Stomach (tissue), 9 donors: ENCODE results near the gene SIGLEC14. TPM values are rescaled to one million over a fixed set of nuclear protein-coding genes. Genes with fewer than 3 reads are reported as not detected.

Experiments
- DNase-seq, 2 donors: peaks; one replicate each; pipeline versions ENCODE4 v3.0.0 to v3.0.0-alpha.2; 2013 to 2019
- H3K27ac ChIP-seq, 5 donors: fragments of 200-600 bp in 4 of 5; sonication (generic) in 4 of 5; one replicate each; pipeline ENCODE4 v1.5.1; 2013 to 2019; ENCODE audit warnings: mild to moderate bottlenecking in 1 of 5, moderate library complexity in 1 of 5
- H3K27me3 ChIP-seq, 3 donors: fragments of 200-600 bp; sonication (generic); one replicate each; pipeline ENCODE4 v1.5.1; 2017 to 2019; ENCODE audit warnings: mixed run types in 1 of 3
- H3K36me3 ChIP-seq, 4 donors: fragments of 200-600 bp; sonication (generic); 1 replicate in 3 of 4; 2 replicates in 1 of 4; pipeline ENCODE4 v1.5.1; 2016 to 2019
- H3K4me1 ChIP-seq, 4 donors: fragments of 200-600 bp; sonication (generic); one replicate each; pipeline ENCODE4 v1.5.1; 2016 to 2019
- H3K4me3 ChIP-seq, 4 donors: fragments of 200-600 bp; sonication (generic) in 3 of 4; one replicate each; pipeline ENCODE4 v1.5.1; 2016 to 2019; ENCODE audit warnings: mild to moderate bottlenecking in 1 of 4
- H3K9me3 ChIP-seq, 4 donors: fragments of 200-600 bp; sonication (generic); one replicate each; pipeline ENCODE4 v1.5.1; 2016 to 2019
- CTCF ChIP-seq, 7 experiments: fragments of 450-650 bp in 4 of 7; fragments of 200-600 bp in 3 of 7; sonication (generic) in 3 of 7; IDR thresholded peaks; one replicate each; pipeline ENCODE4 v1.5.1; 2016 to 2019; ENCODE audit warnings: antibody characterized with exemption in 7 of 7, control low read depth in 2 of 7, mild to moderate bottlenecking in 1 of 7
- EP300 ChIP-seq: sonication (generic); formaldehyde crosslinking; IDR thresholded peaks from one replicate; pipeline ENCODE4 v1.6.1; 2017; ENCODE audit warnings: antibody characterized with exemption
- POLR2A ChIP-seq, 4 donors: fragments of 450-650 bp; IDR thresholded peaks; one replicate each; pipeline ENCODE4 v1.6.1; 2016; ENCODE audit warnings: antibody characterized with exemption in 4 of 4, control low read depth in 2 of 4, mild to moderate bottlenecking in 1 of 4, moderate library complexity in 1 of 4
- POLR2AphosphoS5 ChIP-seq, 3 donors: sonication (generic); formaldehyde crosslinking; IDR thresholded peaks; one replicate each; pipeline ENCODE4 v1.6.1; 2016; ENCODE audit warnings: antibody characterized with exemption in 3 of 3
- whole genome bisulfite sequencing, 5 donors: extraction: QIAGEN DNeasy Blood & Tissue Kit in 3 of 5; methylation state at CpG; one replicate each; pipeline versions ENCODE4 v1.1.5 to v1.1.7; 2013 to 2018; 5-methylcytosine and 5-hydroxymethylcytosine counted together
- intact Hi-C: fragments of 100-400 bp; cut with DNase I; formaldehyde crosslinking; loops from one replicate; pipeline ENCODE4 v1.15.1; 2023; ENCODE audit warnings: low total_unique reads
- polyA plus RNA-seq, 3 donors: library from polyadenylated mRNA; stranded (reverse); fragments of 200-250 nt; gene quantifications; one replicate each; pipeline ENCODE4 v1.2.3, GENCODE V29; 2013
- total RNA-seq, 5 donors: library from RNA; depleted of rRNA; stranded (reverse); fragments of >200 nt; gene quantifications; one replicate each; pipeline versions ENCODE4 v1.1.0 to v1.2.3, GENCODE V29; 2014 to 2016
- donor health status: healthy with polysubstance abuse.
- donor health status: Bipolar disorder and iron deficiency.
- donor health status: healthy.

The SIGLEC14 gene
- total and polyA plus RNA-seq, 8 donors, result 0.55 to 5.4 (median 2.0) TPM; not detected in 3

GRCh38 chr19:51687791-51688670 lies 41.4 kb upstream of the SIGLEC14 start:
- 9 to 13% (median 12%) methylated on average over 22 of the region's 22 CpGs for WGBS, 5 donors
- TF ChIP-seq POLR2AphosphoS5 (IDR thresholded peaks at IDR 0.05), result no peak
- no peak for TF ChIP-seq CTCF (IDR thresholded peaks at IDR 0.05)
- TF ChIP-seq EP300, result no peak

GRCh38 chr19:51686171-51686570 lies 39.5 kb upstream of the SIGLEC14 start:
- no peak for DNase-seq
- Histone ChIP-seq H3K27me3 (peaks cover 0 to 26% (median 0%) of the 10 kb centered on the region in 3 donors), H3K4me3 (no peak overlapping the region), H3K9me3 (no peaks in the 10 kb centered on the region), H3K4me1 (peaks cover 17 to 37% (median 20%) of the 10 kb centered on the region in 4 donors), H3K27ac (no peak overlapping the region), H3K36me3 (no peaks in the 10 kb centered on the region)
- TF ChIP-seq POLR2AphosphoS5 (IDR thresholded peaks at IDR 0.05), result no peak
- TF ChIP-seq POLR2A (IDR thresholded peaks at IDR 0.05), result no peak
- TF ChIP-seq EP300, result no peak
- no peak for TF ChIP-seq CTCF (IDR thresholded peaks at IDR 0.05)
- intact Hi-C loops, result no loop called here
- WGBS, 5 donors, result 63 to 87% (median 69%) methylated on average over 2 of the region's 2 CpGs

More at GRCh38 chr19:51687791-51688670, 41.4 kb upstream of the SIGLEC14 start:
- peak; percentile 32 to 77 for DNase-seq
- H3K27me3 ChIP-seq, result peaks cover 0 to 26% (median 0%) of the 10 kb centered on the region in 3 donors
- peaks cover 0 to 3% (median 2%) of the 10 kb centered on the region in 4 donors for H3K36me3 ChIP-seq
- H3K4me3 ChIP-seq, result peak overlapping the region; percentile 89 to 98 (median 93)
- H3K9me3 ChIP-seq, result no peaks in the 10 kb centered on the region
- intact Hi-C loops, result no loop called here
- H3K4me1 ChIP-seq, result peaks cover 35 to 55% (median 37%) of the 10 kb centered on the region in 4 donors
- peak overlapping the region; percentile 90 to 99 (median 98) for H3K27ac ChIP-seq

GRCh38 chr19:51681286-51681941 lies 34.8 kb upstream of the SIGLEC14 start:
- peaks cover 0 to 20% (median 6%) of the 10 kb centered on the region in 3 donors for H3K27me3 ChIP-seq
- no peak overlapping the region for H3K4me3 ChIP-seq
- H3K9me3 ChIP-seq, result no peaks in the 10 kb centered on the region
- H3K4me1 ChIP-seq, result no peaks in the 10 kb centered on the region
- TF ChIP-seq POLR2A (IDR thresholded peaks at IDR 0.05), result no peak
- TF ChIP-seq CTCF (IDR thresholded peaks at IDR 0.05), result no peak
- TF ChIP-seq EP300, result no peak
- no peak for TF ChIP-seq POLR2AphosphoS5 (IDR thresholded peaks at IDR 0.05)
- intact Hi-C loops, result no loop called here
- no peak overlapping the region for H3K27ac ChIP-seq
- 63 to 75% (median 71%) methylated on average over 3 of the region's 3 CpGs for WGBS, 5 donors
- DNase-seq, result no peak
- no peaks in the 10 kb centered on the region for H3K36me3 ChIP-seq

- no peaks in the 10 kb centered on the region for H3K36me3 ChIP-seq
- no peak overlapping the region for H3K27ac ChIP-seq
- no peaks in the 10 kb centered on the region for H3K9me3 ChIP-seq
- 82 to 88% (median 86%) methylated on average over 1 of the region's 1 CpG for WGBS, 5 donors
- no peak for TF ChIP-seq POLR2AphosphoS5 (IDR thresholded peaks at IDR 0.05)
- no peak for TF ChIP-seq EP300
- TF ChIP-seq CTCF (IDR thresholded peaks at IDR 0.05), result no peak
- no peak for TF ChIP-seq POLR2A (IDR thresholded peaks at IDR 0.05)
- no peak overlapping the region for H3K4me3 ChIP-seq
- peaks cover 0 to 21% (median 6%) of the 10 kb centered on the region in 3 donors for H3K27me3 ChIP-seq
- intact Hi-C loops, result no loop called here
- no peak for DNase-seq
- no peaks in the 10 kb centered on the region for H3K4me1 ChIP-seq
Observed at GRCh38 chr19:51680474-51680873, 33.8 kb upstream of the SIGLEC14 start.
